Coronary artery (tissue), 2 donors: ENCODE measurements around the gene TRAPPC10.

Experiments used
- DNase-seq: peaks from one replicate; pipeline ENCODE4 v3.0.0-alpha.2; 2017; ENCODE audit warnings: low spot score
- H3K27ac ChIP-seq, 2 donors: fragments of 200-600 bp; sonication (generic); one replicate each; pipeline ENCODE4 v1.5.1; 2016 to 2019
- H3K4me3 ChIP-seq: fragments of 200-600 bp; sonication (generic); 2 replicates; pipeline ENCODE4 v1.5.1; 2016; ENCODE audit warnings: mild to moderate bottlenecking, moderate library complexity
- CTCF ChIP-seq: fragments of 200-600 bp; sonication (generic); IDR thresholded peaks from one replicate; pipeline ENCODE4 v1.5.1; 2019; ENCODE audit warnings: antibody characterized with exemption

Gene TRAPPC10

GRCh38 chr21:44035244-44035643 lies 23.1 kb downstream of the TRAPPC10 start:
- H3K4me3 ChIP-seq, result no peak overlapping the region
- H3K27ac ChIP-seq, result no peak overlapping the region
- TF ChIP-seq CTCF, result no peak
- DNase-seq, result no peak

GRCh38 chr21:44038063-44038462 lies 26.0 kb downstream of the TRAPPC10 start:
- Histone ChIP-seq H3K27ac (no peak overlapping the region), H3K4me3 (no peak overlapping the region)
- DNase-seq, result no peak
- TF ChIP-seq CTCF, result no peak

DNA sequence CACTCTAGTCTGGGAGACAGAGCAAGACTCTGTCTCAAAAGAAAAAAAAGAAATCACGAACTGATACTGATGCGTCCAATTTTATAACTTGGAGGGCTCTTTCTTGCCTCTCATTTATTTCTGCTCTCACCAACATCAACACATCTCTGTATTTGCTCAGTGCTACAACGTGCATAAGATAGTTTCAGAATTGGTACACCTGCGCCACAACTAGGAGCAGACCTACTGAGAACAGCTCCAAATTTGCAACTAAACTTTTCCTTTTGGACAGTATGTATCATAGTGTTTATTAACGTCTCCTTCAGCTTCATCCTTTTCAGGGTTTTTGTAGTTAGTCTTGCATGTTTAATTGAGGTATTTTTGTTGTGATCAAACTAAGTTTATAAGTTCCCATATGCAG lies 27.7 kb downstream of the TRAPPC10 start:
- TF ChIP-seq CTCF, result no peak
- no peak overlapping the region for H3K4me3 ChIP-seq
- H3K27ac ChIP-seq, result no peak overlapping the region
- DNase-seq, result no peak

DNA sequence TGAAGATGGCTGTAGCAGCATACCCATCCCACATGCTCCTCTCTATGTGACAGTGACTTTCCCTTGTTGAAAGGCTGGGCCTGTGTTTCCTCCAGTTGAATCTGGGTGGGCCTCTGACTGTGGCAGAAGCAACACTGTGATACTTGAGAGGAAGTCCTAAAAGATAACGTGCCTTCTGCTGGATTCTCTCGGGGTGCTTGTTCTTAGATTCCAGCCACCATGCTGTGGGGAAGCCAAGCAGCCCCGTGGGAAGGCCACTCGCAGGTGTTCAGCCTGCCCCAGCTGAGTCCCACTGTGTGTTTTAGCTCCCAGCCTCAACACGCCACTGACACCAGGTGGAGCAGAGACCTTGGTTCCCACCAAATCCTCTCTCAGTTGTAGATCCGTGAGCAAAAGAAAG lies 31.5 kb downstream of the TRAPPC10 start:
- DNase-seq, result no peak
- no peak overlapping the region for H3K27ac ChIP-seq
- TF ChIP-seq CTCF, result no peak
- H3K4me3 ChIP-seq, result no peak overlapping the region

- no peak overlapping the region for H3K27ac ChIP-seq
- H3K4me3 ChIP-seq, result no peak overlapping the region
- peak; percentile 50 for DNase-seq
- TF ChIP-seq CTCF, result no peak
Measured at GRCh38 chr21:44046734-44047133, 34.6 kb downstream of the TRAPPC10 start.

- peak; percentile 54 for DNase-seq
- H3K27ac ChIP-seq, result no peak overlapping the region
- no peak for TF ChIP-seq CTCF
- H3K4me3 ChIP-seq, result no peak overlapping the region
Measured at GRCh38 chr21:44047996-44048560, 36.0 kb downstream of the TRAPPC10 start.

- no peak for TF ChIP-seq CTCF
- Histone ChIP-seq H3K4me3 (no peak overlapping the region), H3K27ac (no peak overlapping the region)
- no peak for DNase-seq
Measured at GRCh38 chr21:44049182-44049581, 37.1 kb downstream of the TRAPPC10 start.
